Measurements from ENCODE around the gene LAMC2.
"Not testable (repeated sequence)": the region's sequence is repeated elsewhere in the genome, so short reads cannot be mapped to it uniquely, and the experiment has no call there.

LAMC2 gene

DNA sequence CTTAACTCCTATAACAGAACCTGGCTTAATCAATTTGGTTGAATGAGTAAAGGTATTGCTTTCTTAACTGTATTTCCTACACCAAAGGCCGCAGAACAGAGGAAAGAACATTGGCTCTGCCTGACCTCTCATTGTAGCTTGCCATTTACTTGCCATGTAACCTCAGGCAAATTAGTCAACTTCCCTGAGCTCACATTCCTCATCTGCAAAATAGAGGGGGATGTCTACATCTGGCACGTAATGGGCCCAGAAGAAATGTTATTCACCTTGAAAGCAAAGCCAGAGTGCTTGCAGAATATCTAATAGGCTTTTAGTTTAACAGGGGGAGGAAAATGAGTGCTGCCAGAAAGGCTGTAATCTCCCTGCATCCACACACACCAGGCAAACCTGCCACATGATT lies 44.3 kb downstream of the LAMC2 start:
- DNase-seq (ENCODE audit: low read depth, low spot score) = no peak

GRCh38 chr1:183231545-183231944 lies 45.5 kb downstream of the LAMC2 start:
- DNase-seq (ENCODE audit: low read depth, low spot score) = no peak
- no peak overlapping the region for H3K4me3 ChIP-seq (ENCODE audit: low read length)

More for the DNA sequence above, 44.3 kb downstream of the LAMC2 start:
- no peak overlapping the region for H3K4me3 ChIP-seq (ENCODE audit: low read length)

- H3K4me3 ChIP-seq (ENCODE audit: low read length) = no peak overlapping the region
- DNase-seq (ENCODE audit: low read depth, low spot score) = no peak
These were observed 47.0 kb downstream of the LAMC2 start for GRCh38 chr1:183233113-183233512.

GRCh38 chr1:183234660-183235476 lies 48.8 kb downstream of the LAMC2 start:
- no peak overlapping the region for H3K4me3 ChIP-seq (ENCODE audit: low read length)
- DNase-seq (ENCODE audit: low read depth, low spot score) = no peak

GRCh38 chr1:183235503-183235902 lies 49.4 kb downstream of the LAMC2 start:
- no peak for DNase-seq (ENCODE audit: low read depth, low spot score)
- H3K4me3 ChIP-seq (ENCODE audit: low read length) = no peak overlapping the region

GRCh38 chr1:183236158-183236725 lies 50.2 kb downstream of the LAMC2 start:
- no peak for DNase-seq (ENCODE audit: low read depth, low spot score)
- no peak overlapping the region for H3K4me3 ChIP-seq (ENCODE audit: low read length)

GRCh38 chr1:183237046-183237445 lies 51.0 kb downstream of the LAMC2 start:
- no peak overlapping the region for H3K4me3 ChIP-seq (ENCODE audit: low read length)
- DNase-seq (ENCODE audit: low read depth, low spot score) = no peak

DNA sequence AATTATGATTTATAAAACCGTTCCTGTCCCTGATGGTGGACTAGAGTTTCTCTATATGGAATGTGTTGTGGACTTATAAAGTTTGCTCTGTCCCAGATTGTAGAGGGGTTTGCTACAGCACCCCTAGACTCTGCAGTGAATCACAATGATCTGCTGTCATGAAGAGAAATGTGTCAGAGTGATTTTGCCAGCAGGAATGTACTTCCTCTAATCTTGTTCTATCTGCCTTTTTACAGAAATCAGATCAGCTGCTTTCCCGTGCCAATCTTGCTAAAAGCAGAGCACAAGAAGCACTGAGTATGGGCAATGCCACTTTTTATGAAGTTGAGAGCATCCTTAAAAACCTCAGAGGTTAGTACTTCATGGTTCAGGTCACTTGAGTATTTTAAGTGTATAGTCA lies 52.0 kb downstream of the LAMC2 start:
- no peak overlapping the region for H3K4me3 ChIP-seq (ENCODE audit: low read length)
- no peak for DNase-seq (ENCODE audit: low read depth, low spot score)

DNA sequence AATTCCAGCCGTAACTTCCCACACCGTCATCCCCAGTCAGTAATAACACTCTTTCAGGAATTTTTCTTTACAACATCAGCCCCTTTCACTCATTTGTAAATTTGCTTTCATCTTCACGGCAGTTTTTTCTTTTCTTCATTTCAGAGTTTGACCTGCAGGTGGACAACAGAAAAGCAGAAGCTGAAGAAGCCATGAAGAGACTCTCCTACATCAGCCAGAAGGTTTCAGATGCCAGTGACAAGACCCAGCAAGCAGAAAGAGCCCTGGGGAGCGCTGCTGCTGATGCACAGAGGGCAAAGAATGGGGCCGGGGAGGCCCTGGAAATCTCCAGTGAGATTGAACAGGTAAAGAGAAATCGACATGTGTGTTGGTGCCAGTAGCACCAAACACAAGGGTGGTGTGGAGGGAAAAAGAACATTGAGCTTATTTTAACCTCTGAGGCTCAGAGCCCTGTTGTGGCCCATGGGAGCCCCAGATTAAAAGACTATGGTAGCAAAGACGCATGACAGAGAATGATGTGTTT lies 53.2 kb downstream of the LAMC2 start:
- H3K4me3 ChIP-seq (ENCODE audit: low read length) = no peak overlapping the region
- DNase-seq (ENCODE audit: low read depth, low spot score) = no peak

- no peak for DNase-seq (ENCODE audit: low read depth, low spot score)
- no peak overlapping the region for H3K4me3 ChIP-seq (ENCODE audit: low read length)
These were observed 53.9 kb downstream of the LAMC2 start for GRCh38 chr1:183239793-183240525.

GRCh38 chr1:183240526-183240825 lies 54.4 kb downstream of the LAMC2 start:
- no peak for DNase-seq (ENCODE audit: low read depth, low spot score)
- no peak overlapping the region for H3K4me3 ChIP-seq (ENCODE audit: low read length)

DNA sequence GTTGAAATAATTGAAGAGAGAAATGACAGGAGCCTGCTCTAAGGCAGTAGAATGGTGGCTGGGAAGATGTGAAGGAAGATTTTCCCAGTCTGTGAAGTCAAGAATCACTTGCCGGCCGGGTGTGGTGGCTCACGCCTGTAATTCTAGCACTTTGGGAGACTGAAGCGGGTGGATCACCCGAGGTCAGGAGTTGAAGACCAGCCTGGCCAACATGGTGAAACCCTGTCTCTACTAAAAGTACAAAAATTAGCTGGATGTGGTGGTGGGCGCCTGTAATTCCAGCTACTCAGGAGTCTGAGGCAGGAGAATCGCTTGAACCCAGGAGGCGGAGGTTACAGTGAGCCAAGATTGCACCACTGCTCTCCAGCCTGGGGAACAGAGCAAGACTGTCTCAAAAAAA lies 54.8 kb downstream of the LAMC2 start:
- not testable (repeated sequence) for H3K4me3 ChIP-seq (ENCODE audit: low read length); DNase-seq (ENCODE audit: low read depth, low spot score)

DNA sequence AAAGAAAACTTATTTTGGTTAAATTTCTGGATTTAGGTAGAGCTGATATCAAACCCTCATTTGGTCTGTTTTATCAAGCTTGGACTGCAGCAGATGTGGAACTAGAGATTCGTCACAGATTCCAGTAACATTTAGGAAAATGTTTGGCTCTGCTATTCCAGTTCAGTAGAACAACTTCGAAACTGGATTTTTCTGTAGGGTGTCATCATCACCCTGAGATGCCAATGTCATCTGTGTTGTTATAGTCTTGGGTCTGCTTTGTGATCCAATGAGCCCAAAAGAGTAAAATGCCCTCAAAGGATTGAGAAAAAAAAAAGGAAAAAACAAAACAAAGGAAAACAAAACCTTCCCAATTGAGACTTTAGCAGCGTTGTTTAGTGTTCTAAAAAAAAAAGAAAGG lies 55.4 kb downstream of the LAMC2 start:
- DNase-seq (ENCODE audit: low read depth, low spot score) = no peak
- no peak overlapping the region for H3K4me3 ChIP-seq (ENCODE audit: low read length)

DNA sequence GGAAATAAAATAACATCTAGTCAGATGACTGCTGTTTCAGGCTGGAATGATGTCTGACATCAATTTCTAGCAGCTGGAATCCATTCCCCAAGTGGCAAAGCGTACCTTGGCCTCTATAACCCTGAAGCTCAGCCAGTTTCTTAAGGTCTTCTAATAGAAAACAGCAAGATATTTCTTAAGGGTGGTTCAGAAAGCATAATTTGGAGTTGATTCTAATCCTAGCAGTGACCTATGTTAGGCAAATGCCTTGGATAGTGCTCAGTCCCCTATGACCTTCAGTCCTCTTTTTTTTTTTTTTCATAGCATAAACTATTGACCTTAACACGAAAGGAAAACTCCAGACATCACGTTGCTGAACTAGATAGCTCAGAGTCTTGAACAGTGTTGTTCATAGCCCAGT lies 56.5 kb downstream of the LAMC2 start:
- no peak for DNase-seq (ENCODE audit: low read depth, low spot score)
- H3K4me3 ChIP-seq (ENCODE audit: low read length) = no peak overlapping the region

DNA sequence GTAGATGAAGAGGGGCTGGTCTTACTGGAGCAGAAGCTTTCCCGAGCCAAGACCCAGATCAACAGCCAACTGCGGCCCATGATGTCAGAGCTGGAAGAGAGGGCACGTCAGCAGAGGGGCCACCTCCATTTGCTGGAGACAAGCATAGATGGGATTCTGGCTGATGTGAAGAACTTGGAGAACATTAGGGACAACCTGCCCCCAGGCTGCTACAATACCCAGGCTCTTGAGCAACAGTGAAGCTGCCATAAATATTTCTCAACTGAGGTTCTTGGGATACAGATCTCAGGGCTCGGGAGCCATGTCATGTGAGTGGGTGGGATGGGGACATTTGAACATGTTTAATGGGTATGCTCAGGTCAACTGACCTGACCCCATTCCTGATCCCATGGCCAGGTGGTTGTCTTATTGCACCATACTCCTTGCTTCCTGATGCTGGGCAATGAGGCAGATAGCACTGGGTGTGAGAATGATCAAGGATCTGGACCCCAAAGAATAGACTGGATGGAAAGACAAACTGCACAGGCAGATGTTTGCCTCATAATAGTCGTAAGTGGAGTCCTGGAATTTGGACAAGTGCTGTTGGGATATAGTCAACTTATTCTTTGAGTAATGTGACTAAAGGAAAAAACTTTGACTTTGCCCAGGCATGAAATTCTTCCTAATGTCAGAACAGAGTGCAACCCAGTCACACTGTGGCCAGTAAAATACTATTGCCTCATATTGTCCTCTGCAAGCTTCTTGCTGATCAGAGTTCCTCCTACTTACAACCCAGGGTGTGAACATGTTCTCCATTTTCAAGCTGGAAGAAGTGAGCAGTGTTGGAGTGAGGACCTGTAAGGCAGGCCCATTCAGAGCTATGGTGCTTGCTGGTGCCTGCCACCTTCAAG lies 57.3 kb downstream of the LAMC2 start:
- no peak for DNase-seq (ENCODE audit: low read depth, low spot score)
- H3K4me3 ChIP-seq (ENCODE audit: low read length) = no peak overlapping the region

DNA sequence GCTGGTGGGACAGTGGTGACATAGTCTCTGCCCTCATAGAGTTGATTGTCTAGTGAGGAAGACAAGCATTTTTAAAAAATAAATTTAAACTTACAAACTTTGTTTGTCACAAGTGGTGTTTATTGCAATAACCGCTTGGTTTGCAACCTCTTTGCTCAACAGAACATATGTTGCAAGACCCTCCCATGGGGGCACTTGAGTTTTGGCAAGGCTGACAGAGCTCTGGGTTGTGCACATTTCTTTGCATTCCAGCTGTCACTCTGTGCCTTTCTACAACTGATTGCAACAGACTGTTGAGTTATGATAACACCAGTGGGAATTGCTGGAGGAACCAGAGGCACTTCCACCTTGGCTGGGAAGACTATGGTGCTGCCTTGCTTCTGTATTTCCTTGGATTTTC lies 58.4 kb downstream of the LAMC2 start:
- no peak for DNase-seq (ENCODE audit: low read depth, low spot score)
- H3K4me3 ChIP-seq (ENCODE audit: low read length) = no peak overlapping the region

GRCh38 chr1:183245357-183245756 lies 59.3 kb downstream of the LAMC2 start:
- no peak overlapping the region for H3K4me3 ChIP-seq (ENCODE audit: low read length)

DNA sequence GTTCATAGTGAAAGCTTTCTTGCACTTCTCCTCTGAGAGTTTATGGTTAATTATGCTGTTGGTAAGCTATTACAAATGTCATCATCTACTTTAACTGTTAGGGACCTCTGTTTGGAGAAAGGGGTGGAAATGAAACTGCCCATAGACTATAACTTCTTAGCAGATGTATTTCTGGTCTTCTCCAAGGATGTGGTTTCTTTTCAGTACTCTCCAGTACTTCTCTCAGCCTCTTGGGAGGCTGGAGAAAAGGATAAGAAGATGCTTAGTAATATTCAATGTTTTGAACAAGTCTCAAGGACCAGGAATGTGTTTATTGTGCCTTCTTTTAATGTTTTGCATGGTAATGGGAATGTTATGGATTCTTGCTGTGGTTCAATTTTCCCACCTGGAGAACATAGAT lies 60.4 kb downstream of the LAMC2 start:
- DNase-seq (ENCODE audit: low read depth, low spot score) = no peak
- H3K4me3 ChIP-seq (ENCODE audit: low read length) = no peak overlapping the region

More at GRCh38 chr1:183245357-183245756, 59.3 kb downstream of the LAMC2 start:
- DNase-seq (ENCODE audit: low read depth, low spot score) = no peak

GRCh38 chr1:183247066-183247465 lies 61.0 kb downstream of the LAMC2 start:
- no peak for DNase-seq (ENCODE audit: low read depth, low spot score)
- no peak overlapping the region for H3K4me3 ChIP-seq (ENCODE audit: low read length)
